Naive B cell (primary cell): ENCODE results near the gene TMEM41B. TPM values are rescaled to one million over a fixed set of nuclear protein-coding genes. Genes with fewer than 3 reads are reported as not detected.
"Not testable (repeated sequence)": the region's sequence is repeated elsewhere in the genome, so short reads cannot be mapped to it uniquely, and the experiment has no call there.

Experiments used
- ATAC-seq, 2 donors: fragments of 150-1000 bp; cut with Tn5 transposase; 2 replicates each; pipeline ENCODE4 v1.10.0; 2021; ENCODE audit warnings: low read depth in 2 of 2, mild to moderate bottlenecking in 2 of 2, moderate library complexity in 2 of 2
- DNase-seq: peaks from one replicate; pipeline ENCODE4 v3.0.0; 2022
- H3K27ac Mint-ChIP-seq, 6 donors: one replicate each; pipeline ENCODE4 v1.8.0; 2020 to 2022; ENCODE audit warnings: mild to moderate bottlenecking in 6 of 6, mixed read lengths in 6 of 6, moderate library complexity in 5 of 6, inconsistent platforms in 2 of 6
- H3K27me3 Mint-ChIP-seq, 3 donors: one replicate each; pipeline ENCODE4 v1.8.0; 2021 to 2022; ENCODE audit warnings: mixed read lengths in 3 of 3, mild to moderate bottlenecking in 1 of 3
- H3K36me3 Mint-ChIP-seq, 2 donors: one replicate each; pipeline ENCODE4 v1.8.0; 2020 to 2022; ENCODE audit warnings: mixed read lengths in 2 of 2, inconsistent platforms in 1 of 2, mild to moderate bottlenecking in 1 of 2
- H3K4me1 Mint-ChIP-seq, 3 donors: one replicate each; pipeline ENCODE4 v1.8.0; 2020 to 2022; ENCODE audit warnings: mixed read lengths in 3 of 3, inconsistent platforms in 1 of 3, mild to moderate bottlenecking in 1 of 3, moderate library complexity in 1 of 3
- H3K4me3 Mint-ChIP-seq, 8 donors: one replicate each; pipeline ENCODE4 v1.8.0; 2020 to 2022; ENCODE audit warnings: mild to moderate bottlenecking in 8 of 8, mixed read lengths in 8 of 8, moderate library complexity in 8 of 8, inconsistent platforms in 2 of 8
- H3K9me3 Mint-ChIP-seq, 7 donors: one replicate each; pipeline ENCODE4 v1.8.0; 2020 to 2022; ENCODE audit warnings: mixed read lengths in 7 of 7, mild to moderate bottlenecking in 5 of 7, inconsistent platforms in 2 of 7, moderate library complexity in 1 of 7
- polyA plus RNA-seq, 6 donors: library from polyadenylated mRNA; unstranded; fragments of 300-500 nt; fragmentation: Illumina TruSeq; gene quantifications; one replicate each; pipeline ENCODE4 v1.2.3, GENCODE V29; 2021; ENCODE audit warnings: low read depth in 6 of 6

Gene TMEM41B
- polyA plus RNA-seq: 10 to 100 TPM in 1 of 6 donors, 1 to 10 TPM in 5; 5.2 to 10.4 (median 6.0) TPM

GRCh38 chr11:9314291-9315077, at the start of gene TMEM41B:
TMEM41B (minus strand) TSS chr11:9314593; CDS start chr11:9314441, 152 bp downstream.
- H3K27ac Mint-ChIP-seq: peak within 1 kb of the TSS; percentile 96 to 99 (median 98)
- H3K4me1 Mint-ChIP-seq: peaks cover 31 to 65% (median 43%) of the 10 kb centered on the region in 3 donors
- DNase-seq (peak; percentile 99), ATAC-seq (peak; percentile 94 to 96)
- H3K27me3 Mint-ChIP-seq: peaks cover 0 to 7% (median under 1%) of the 10 kb centered on the region in 3 donors
- H3K9me3 Mint-ChIP-seq: no peaks in the 10 kb centered on the region
- peak within 1 kb of the TSS; percentile 97 to 100 (median 99) for H3K4me3 Mint-ChIP-seq
- H3K36me3 Mint-ChIP-seq: no peaks in the 10 kb centered on the region

- H3K4me1 Mint-ChIP-seq: peaks cover 3 to 16% (median 4%) of the 10 kb centered on the region in 3 donors
- H3K27ac Mint-ChIP-seq: peak overlapping the region in 1 of 6 donors; percentile 23
- no peaks in the 10 kb centered on the region for H3K9me3 Mint-ChIP-seq
- no peak for ATAC-seq
- H3K36me3 Mint-ChIP-seq: no peaks in the 10 kb centered on the region
- DNase-seq: no peak
- no peaks in the 10 kb centered on the region for H3K27me3 Mint-ChIP-seq
- peak overlapping the region in 1 of 8 donors; percentile 90 for H3K4me3 Mint-ChIP-seq
These were observed 48.0 kb upstream of the TMEM41B start for GRCh38 chr11:9362393-9362863.

GRCh38 chr11:9360862-9361622, 46.6 kb upstream of the TMEM41B start:
- not testable (repeated sequence) for H3K27me3 Mint-ChIP-seq
- H3K4me3 Mint-ChIP-seq: peak overlapping the region in 1 of 8 donors; percentile 56

GRCh38 chr11:9357041-9357440, 42.6 kb upstream of the TMEM41B start:
- H3K4me3 Mint-ChIP-seq: no peak overlapping the region
- H3K9me3 Mint-ChIP-seq: no peaks in the 10 kb centered on the region
- no peak for ATAC-seq

More at GRCh38 chr11:9360862-9361622, 46.6 kb upstream of the TMEM41B start:
- H3K9me3 Mint-ChIP-seq, DNase-seq, H3K36me3 Mint-ChIP-seq, H3K27ac Mint-ChIP-seq, ATAC-seq: not testable (repeated sequence)
- peaks cover 3 to 16% (median 4%) of the 10 kb centered on the region in 3 donors for H3K4me1 Mint-ChIP-seq

GRCh38 chr11:9351321-9351881, 37.0 kb upstream of the TMEM41B start:
- H3K27ac Mint-ChIP-seq: no peak overlapping the region
- ATAC-seq (no peak), DNase-seq (no peak)
- no peak overlapping the region for H3K4me3 Mint-ChIP-seq
- peaks cover 5 to 16% (median 9%) of the 10 kb centered on the region in 3 donors for H3K27me3 Mint-ChIP-seq
- H3K9me3 Mint-ChIP-seq: no peaks in the 10 kb centered on the region
- peaks cover 0 to 2% (median 0%) of the 10 kb centered on the region in 3 donors for H3K4me1 Mint-ChIP-seq
- H3K36me3 Mint-ChIP-seq: no peaks in the 10 kb centered on the region

More at GRCh38 chr11:9357041-9357440, 42.6 kb upstream of the TMEM41B start:
- Mint-ChIP-seq H3K36me3 (no peaks in the 10 kb centered on the region), H3K27me3 (no peaks in the 10 kb centered on the region), H3K4me1 (peaks cover 0 to 2% (median 0%) of the 10 kb centered on the region in 3 donors), H3K27ac (peak overlapping the region in 1 of 6 donors; percentile 20)
- no peak for DNase-seq

GRCh38 chr11:9347779-9348178, 33.4 kb upstream of the TMEM41B start:
- H3K4me3 Mint-ChIP-seq: not testable (repeated sequence)

GRCh38 chr11:9347100-9347499, 32.7 kb upstream of the TMEM41B start:
- Mint-ChIP-seq H3K27me3 (peaks cover 9 to 16% (median 9%) of the 10 kb centered on the region in 3 donors), H3K36me3 (no peaks in the 10 kb centered on the region), H3K9me3 (no peaks in the 10 kb centered on the region), H3K27ac (peak overlapping the region in 1 of 6 donors; percentile 83), H3K4me3 (no peak overlapping the region), H3K4me1 (no peaks in the 10 kb centered on the region)
- ATAC-seq (no peak), DNase-seq (no peak)

More at GRCh38 chr11:9347779-9348178, 33.4 kb upstream of the TMEM41B start:
- H3K27ac Mint-ChIP-seq, DNase-seq, H3K36me3 Mint-ChIP-seq, ATAC-seq, H3K9me3 Mint-ChIP-seq, H3K4me1 Mint-ChIP-seq: not testable (repeated sequence)
- peaks cover 9 to 16% (median 9%) of the 10 kb centered on the region in 3 donors for H3K27me3 Mint-ChIP-seq

- DNase-seq: no peak
- H3K4me1 Mint-ChIP-seq: no peaks in the 10 kb centered on the region
- H3K27me3 Mint-ChIP-seq: peaks cover 0 to 12% (median 4%) of the 10 kb centered on the region in 3 donors
- no peak overlapping the region for H3K4me3 Mint-ChIP-seq
- H3K27ac Mint-ChIP-seq: no peak overlapping the region
- no peaks in the 10 kb centered on the region for H3K9me3 Mint-ChIP-seq
- H3K36me3 Mint-ChIP-seq: no peaks in the 10 kb centered on the region
- no peak for ATAC-seq
These were observed 29.8 kb upstream of the TMEM41B start for GRCh38 chr11:9344061-9344680.

- Mint-ChIP-seq H3K9me3 (no peaks in the 10 kb centered on the region), H3K4me3 (no peak overlapping the region), H3K27me3 (peaks cover 0 to 4% (median 0%) of the 10 kb centered on the region in 3 donors), H3K4me1 (no peaks in the 10 kb centered on the region), H3K27ac (no peak overlapping the region), H3K36me3 (no peaks in the 10 kb centered on the region)
- no peak for ATAC-seq
- DNase-seq: no peak
These were observed 27.3 kb upstream of the TMEM41B start for GRCh38 chr11:9341638-9342178.

GRCh38 chr11:9332655-9333054, 18.3 kb upstream of the TMEM41B start:
- Mint-ChIP-seq H3K36me3 (no peaks in the 10 kb centered on the region), H3K27me3 (no peaks in the 10 kb centered on the region), H3K9me3 (no peaks in the 10 kb centered on the region), H3K4me3 (no peak overlapping the region), H3K4me1 (no peaks in the 10 kb centered on the region), H3K27ac (no peak overlapping the region)
- DNase-seq: no peak
- ATAC-seq: no peak

- H3K27me3 Mint-ChIP-seq: no peaks in the 10 kb centered on the region
- H3K4me1 Mint-ChIP-seq: no peaks in the 10 kb centered on the region
- ATAC-seq: no peak
- DNase-seq: no peak
- no peak overlapping the region for H3K27ac Mint-ChIP-seq
- no peak overlapping the region for H3K4me3 Mint-ChIP-seq
- no peaks in the 10 kb centered on the region for H3K9me3 Mint-ChIP-seq
- no peaks in the 10 kb centered on the region for H3K36me3 Mint-ChIP-seq
These were observed 16.3 kb upstream of the TMEM41B start for GRCh38 chr11:9330387-9331384.

GRCh38 chr11:9320047-9320446, 5.7 kb upstream of the TMEM41B start:
- H3K27ac Mint-ChIP-seq: no peak overlapping the region

More at GRCh38 chr11:9320047-9320446, 5.7 kb upstream of the TMEM41B start:
- no peak overlapping the region for H3K4me3 Mint-ChIP-seq
- DNase-seq (no peak), ATAC-seq (no peak)
- H3K36me3 Mint-ChIP-seq: no peaks in the 10 kb centered on the region
- H3K9me3 Mint-ChIP-seq: peaks cover 0 to 2% (median 0%) of the 10 kb centered on the region in 7 donors
- H3K4me1 Mint-ChIP-seq: peaks cover 5 to 20% (median 9%) of the 10 kb centered on the region in 3 donors
- peaks cover 0 to 10% (median 7%) of the 10 kb centered on the region in 3 donors for H3K27me3 Mint-ChIP-seq
